ENCODE measurements around the gene ATG2B. TPM values are rescaled to one million over a fixed set of nuclear protein-coding genes. Genes with fewer than 3 reads are reported as not detected.
"Not testable (repeated sequence)": the region's sequence is repeated elsewhere in the genome, so short reads cannot be mapped to it uniquely, and the experiment has no call there.

ATG2B gene
- total RNA-seq, 1 donor from 2014 or later = 34.2 TPM

DNA sequence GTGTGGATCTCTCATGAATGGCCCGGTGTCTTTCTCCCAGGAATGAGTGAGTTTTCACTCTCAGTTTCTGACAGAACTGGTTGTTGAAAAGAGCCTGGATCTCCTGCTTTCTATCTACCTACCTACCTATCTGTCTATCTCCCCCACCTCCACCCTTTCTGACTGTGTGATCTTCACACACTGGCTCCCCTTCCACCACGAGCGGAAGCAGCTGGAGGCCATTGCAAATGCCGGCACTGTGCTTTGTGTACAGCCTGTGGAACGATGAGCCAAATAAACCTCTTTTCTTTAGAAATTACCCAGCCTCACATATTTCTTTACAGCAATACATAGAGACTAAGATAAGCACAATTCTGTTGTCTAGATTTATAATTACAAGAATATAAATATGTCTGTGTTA is 7.4 kb upstream of the ATG2B start:
- DNase-seq = no peak

- DNase-seq = no peak
These were observed 5.4 kb upstream of the ATG2B start for GRCh38 chr14:96368534-96368933.

GRCh38 chr14:96364962-96365361 is 1.8 kb upstream of the ATG2B start:
- no peak for DNase-seq

DNA sequence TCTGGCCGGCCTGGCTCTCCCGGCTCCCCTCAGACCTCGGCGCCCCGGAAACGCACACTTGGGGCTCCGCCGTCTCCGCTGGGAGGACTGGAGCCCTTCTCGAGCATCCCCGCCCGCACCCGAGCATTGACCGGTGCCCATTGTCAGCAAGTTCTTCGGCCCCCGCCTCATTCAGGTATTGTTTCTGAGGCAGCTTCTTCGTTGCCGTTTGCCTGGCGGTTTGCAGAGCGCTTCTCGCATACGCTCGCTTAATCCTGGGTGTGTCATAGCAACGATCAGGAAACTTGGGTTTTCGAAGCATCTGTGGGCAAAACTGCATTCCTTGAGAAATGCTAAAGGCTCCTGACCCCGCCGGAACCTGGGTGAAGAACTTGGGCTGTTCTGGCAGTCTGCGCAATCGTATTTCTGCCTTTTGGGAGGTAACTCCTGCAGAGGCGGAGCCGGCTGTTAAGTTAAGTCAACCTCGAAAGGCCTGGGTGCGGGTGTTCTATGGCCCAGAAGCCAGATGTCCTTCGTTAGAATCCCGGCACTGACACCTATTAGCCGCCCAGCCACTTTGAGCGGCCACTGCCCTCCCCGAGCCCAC is 703 bp upstream of the ATG2B start:
- DNase-seq = no peak

GRCh38 chr14:96362071-96362964 is 823 bp downstream of the ATG2B start:
- DNase-seq = no peak

DNA sequence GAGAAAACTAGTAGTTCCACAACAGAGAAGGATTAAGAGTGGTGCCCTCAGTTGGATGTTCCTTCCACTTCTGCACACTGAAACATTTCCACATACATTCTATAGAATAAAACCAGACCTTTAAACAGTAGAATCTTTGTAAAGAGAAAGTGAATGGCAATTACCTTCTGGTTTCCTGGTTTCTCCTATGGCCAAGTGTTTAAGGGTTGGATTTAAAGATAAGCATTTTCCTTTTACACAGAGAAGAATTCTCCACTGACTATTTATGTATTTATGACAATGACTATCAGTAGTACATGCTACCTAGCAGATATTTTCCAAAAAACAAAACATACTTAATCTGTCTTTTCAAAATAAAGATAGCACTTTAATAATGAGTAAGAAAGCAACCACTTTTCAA is 3.2 kb downstream of the ATG2B start:
- no peak for DNase-seq

DNA sequence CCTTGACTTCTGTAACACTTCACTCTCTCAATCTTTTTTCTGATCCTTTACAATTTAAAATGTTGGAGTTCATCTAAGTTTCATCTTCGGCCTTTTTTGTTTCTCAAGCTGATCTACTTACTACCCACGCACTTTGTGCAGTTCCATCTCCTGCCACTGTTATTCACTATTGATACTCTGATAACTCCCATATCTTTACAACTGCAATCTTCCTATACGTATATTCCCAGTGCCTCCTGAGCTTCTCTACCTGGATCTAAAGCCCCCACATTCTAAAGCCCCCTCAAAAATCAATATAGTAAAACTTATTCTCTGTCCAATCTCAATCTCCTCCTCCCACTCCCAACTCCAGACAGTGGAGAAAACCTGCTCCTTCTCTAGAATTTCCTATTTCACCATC is 5.9 kb downstream of the ATG2B start:
- no peak for DNase-seq

GRCh38 chr14:96354246-96354645 is 8.9 kb downstream of the ATG2B start:
- no peak for DNase-seq

GRCh38 chr14:96352708-96353107 is 10.4 kb downstream of the ATG2B start:
- no peak for DNase-seq

- no peak for DNase-seq
These were observed 11.2 kb downstream of the ATG2B start for GRCh38 chr14:96351986-96352385.

- no peak for DNase-seq
These were observed 13.7 kb downstream of the ATG2B start for GRCh38 chr14:96349286-96350075.

GRCh38 chr14:96347957-96348356 is 15.2 kb downstream of the ATG2B start:
- not testable (repeated sequence) for DNase-seq

- DNase-seq = no peak
These were observed 17.5 kb downstream of the ATG2B start for GRCh38 chr14:96345669-96346068.

GRCh38 chr14:96341323-96341722 is 21.8 kb downstream of the ATG2B start:
- DNase-seq = no peak

- DNase-seq = no peak
These were observed 24.6 kb downstream of the ATG2B start for GRCh38 chr14:96338551-96338950.

GRCh38 chr14:96324219-96324618 is 38.9 kb downstream of the ATG2B start:
- DNase-seq = no peak

DNA sequence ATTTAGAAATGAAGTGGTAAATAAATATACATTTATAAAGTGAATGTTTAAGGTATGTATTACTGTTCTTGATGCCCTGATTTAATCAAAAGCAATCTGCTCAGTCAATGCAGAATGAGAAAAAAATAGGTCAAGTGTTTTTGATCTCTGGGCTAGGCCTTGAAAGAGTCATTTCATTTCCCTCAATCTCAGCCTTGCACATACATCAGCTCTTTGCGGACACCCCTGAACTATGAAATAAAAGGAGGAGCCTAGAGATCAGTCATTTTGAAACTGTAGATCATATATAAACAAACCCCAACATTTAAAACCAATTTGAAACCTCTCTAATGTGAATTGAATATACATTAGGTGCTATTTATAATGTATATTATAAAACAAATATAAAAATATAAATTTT is 42.5 kb downstream of the ATG2B start:
- no peak for DNase-seq

DNA sequence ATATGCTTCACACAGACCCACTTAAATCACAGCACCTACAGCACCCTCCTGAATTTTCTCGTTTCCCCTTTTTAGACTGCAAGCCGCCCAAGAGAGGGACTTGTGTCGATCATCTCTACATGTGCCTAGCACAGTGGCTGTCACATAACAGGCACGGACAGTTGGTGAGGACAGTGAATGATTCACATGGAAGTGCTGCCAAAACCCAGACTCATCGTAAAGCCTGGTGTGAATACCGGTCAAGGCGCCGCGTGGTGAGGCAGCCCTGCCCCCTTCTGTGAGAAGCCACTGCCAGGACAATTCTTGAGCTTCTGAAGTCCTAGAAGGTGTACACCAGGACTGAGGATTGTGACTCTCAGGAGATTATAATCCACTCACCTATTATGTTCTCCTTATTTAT is 44.3 kb downstream of the ATG2B start:
- no peak for DNase-seq

DNA sequence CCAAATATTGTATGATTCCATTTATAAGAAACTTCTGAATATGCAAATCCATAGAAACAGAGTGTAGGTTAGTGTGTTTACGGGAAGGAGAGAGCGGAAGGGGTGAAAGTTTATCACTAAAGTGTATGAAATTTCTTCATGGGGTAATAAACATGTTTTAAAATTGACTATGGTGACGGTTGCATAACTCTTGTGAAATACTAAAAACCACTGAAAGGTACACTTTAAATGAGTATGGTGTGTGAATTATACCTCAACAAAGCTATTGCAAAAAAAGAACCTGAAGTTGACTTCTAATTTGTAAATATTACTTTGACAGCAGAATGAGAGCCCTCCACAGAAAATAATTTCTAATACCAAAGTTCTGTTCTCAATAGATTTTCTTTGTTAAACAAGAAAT is 47.1 kb downstream of the ATG2B start:
- DNase-seq = no peak

DNA sequence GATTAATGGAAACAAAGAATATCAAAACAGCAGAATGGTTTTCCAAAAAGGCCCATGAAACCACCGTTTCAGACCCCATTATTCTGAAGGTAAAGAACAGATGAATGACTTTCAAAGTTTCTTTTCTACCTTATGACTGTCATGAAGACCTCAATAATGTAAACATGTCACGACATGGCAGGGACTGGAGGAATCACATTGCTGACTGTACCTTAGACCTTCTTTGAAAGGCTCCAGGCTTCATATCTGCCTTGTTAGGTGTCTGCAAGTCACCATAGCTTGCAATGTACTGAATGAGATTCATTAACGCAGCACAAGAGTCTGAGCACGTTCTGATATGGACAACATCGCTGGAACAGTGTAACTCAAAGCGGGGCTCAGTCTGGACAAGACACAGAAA is 52.2 kb downstream of the ATG2B start:
- no peak for DNase-seq

DNA sequence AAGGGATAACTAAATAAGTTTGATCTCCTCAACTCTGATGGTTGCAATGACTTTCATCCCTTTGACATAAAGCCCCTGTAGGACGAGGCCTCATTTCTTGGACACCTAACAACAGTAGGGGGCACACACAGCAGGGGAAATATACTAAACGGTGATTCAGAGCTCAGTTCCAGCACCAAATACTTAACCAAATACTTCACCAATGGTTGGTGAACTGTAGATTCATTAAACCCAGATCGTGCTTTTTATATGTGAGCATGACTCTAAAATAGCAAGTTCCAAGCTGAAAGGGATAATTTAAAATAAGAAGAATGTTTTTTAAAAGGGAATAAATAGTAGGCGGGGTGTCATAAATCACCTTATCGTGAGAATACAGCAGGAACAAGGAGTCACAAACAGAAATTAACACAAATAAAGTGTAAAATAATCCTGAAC is 53.2 kb downstream of the ATG2B start:
- DNase-seq = no peak

DNA sequence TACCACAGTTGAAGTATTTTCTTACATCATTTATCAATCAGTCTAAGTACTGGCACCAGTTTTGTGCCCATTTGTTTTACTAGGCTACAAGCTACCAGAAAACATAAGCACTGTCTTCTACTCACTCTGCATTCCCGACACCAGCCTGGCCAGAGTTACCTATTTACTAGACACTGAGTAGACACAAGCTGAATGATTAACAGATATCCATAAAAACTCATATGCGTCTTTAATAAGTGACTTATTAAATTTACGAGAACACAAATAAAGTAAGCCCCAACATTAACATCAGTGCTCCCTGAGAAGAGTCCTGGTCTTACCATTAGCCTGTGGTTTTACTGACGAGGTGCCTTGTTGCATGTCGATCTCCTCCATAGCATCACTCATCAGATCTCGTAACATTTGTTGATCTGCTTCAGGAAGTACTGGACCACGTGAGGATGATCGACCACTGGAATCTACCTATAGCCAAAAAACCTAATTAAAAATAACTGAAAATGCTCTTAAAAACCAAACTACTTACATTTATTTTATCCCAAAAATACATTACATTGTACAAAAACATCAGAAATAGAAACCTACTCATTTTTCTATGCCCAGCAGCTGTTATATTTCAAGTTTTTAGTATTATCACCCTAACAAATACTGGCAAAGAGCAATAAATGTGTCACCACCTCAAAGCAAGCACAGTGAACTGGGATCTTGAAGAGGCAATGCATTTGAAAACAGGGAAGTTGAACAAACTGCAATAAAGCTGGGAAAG is 53.8 kb downstream of the ATG2B start:
- no peak for DNase-seq

All from occipital lobe (tissue), 2 donors.